Ramos (cell line): ENCODE data around the gene DERA.
"Not testable (repeated sequence)": the region's sequence is repeated elsewhere in the genome, so short reads cannot be mapped to it uniquely, and the experiment has no call there.

Source experiments
- in situ Hi-C: fragments of 300-500 bp; cut with MboI; formaldehyde crosslinking; loops from one replicate; pipeline ENCODE4 v1.14.3; 2022; ENCODE audit warnings: low sequenced_read_pairs; ENCODE audit not compliant: unreplicated experiment

The DERA gene

GRCh38 chr12:16056910-16057309 lies 145.8 kb downstream of the DERA start:
- in situ Hi-C loops, result no loop called here

DNA sequence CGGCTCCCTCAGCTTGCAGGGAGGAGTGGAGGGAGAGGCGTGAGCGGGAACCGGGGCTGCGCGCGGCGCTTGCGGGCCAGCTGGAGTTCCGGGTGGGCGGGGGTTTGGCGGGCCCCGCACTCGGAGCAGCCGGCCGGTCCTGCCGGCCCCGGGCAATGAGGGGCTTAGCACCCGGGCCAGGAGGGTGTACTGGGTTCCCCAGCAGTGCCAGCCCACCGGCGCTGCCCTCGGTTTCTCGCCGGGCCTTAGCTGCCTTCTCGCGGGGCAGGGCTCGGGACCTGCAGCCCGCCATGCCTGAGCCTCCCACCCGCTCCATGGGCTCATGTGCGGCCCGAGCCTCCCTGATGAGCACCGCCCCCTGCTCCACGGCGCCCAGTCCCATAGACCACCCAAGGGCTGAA lies 146.2 kb downstream of the DERA start:
- in situ Hi-C loops, result not testable (repeated sequence)

DNA sequence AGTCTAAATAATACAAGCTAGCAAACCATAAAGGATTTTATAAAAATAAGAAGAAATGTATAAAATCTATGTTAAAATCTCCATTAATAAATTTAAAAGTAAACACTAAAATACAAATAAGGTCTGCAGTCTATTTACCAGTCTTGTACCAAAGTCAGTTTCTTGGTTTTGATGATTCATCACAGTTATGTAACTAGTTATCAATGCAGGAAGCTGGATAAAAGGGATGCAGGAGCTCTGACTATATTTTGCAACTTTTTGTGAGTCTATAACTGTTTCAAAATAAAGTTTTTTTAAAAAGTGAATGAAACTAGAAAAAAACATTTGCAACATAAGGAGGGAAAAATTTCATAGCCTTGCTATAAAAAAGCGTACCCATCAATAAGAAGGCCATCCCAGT lies 151.5 kb downstream of the DERA start:
- in situ Hi-C loops, result no loop called here

DNA sequence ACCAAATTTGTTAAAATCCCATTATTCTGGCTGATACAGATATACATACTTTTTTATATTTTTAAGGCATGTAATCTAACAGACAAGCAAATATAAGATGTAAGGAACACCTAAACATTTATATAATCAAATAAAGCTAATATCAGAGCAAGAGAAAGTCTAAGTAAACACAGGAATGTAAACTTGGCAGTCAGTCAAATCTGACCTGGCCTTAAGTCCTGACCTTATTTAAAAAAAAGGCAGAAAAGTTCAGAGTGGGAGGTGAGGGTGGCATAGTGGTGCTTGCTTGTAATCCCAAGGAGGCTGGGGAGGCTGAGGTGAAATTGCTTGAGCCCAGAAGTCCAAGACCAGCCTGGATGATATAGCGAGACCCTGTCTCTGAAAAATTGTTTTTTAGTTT lies 152.6 kb downstream of the DERA start:
- in situ Hi-C loops, result no loop called here

GRCh38 chr12:16070113-16070512 lies 159.0 kb downstream of the DERA start:
- in situ Hi-C loops, result no loop called here

DNA sequence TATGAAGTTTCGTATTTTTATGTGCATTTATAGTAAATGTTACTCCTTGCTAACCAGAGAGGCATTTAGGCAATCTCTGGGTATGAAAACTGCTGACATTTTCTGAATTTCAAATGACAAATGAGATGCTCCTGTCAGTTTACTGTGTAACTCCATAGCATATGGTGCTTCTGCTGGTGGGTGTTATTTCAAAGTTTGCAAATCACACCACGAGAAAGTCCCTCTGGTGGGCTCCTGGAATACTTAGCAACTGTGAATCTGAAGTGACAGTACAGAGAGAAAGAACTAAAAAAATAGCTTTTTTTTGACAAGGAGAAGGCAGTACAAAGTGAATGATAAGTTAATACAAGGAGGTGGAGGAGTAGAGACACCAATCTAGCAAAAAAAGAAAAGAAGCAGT lies 161.5 kb downstream of the DERA start:
- in situ Hi-C loops, result no loop called here

DNA sequence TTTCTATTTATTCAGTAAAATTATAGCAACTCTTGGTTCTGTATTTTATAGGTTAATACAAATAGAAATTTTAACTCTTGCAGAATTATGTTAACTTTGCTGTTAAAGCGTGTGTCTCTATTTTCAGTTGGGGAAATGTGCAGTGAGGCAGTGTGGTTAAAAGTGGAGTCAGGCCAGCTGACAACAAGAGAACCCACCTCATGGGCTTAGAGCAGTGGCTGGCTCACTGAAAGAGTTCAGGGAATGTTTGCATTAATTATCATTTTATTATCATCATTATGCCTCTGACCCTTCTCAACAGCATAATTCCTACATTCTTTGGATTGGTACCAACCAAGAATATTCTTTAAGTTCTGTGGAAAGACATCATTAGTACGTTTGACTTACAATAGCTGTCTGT lies 163.8 kb downstream of the DERA start:
- in situ Hi-C loops, result no loop called here

DNA sequence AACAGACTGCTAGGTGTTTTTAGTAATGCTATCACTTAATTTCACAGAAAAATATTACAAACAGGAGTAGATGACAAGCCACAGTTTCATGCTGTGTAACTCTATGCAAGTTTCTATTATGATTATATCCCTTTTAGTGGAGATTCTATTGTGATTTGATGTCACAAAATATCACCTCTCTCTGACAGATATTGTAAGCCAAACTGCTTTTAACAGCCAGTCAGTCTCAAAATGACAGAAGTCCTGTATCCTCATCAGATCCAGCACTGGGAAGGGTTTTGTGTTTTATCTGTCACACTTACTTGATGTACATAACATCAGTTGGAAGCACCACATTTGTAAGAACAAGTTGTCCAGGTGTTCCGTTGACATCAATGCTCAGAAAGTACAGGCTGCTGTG lies 164.8 kb downstream of the DERA start:
- in situ Hi-C loops, result no loop called here

DNA sequence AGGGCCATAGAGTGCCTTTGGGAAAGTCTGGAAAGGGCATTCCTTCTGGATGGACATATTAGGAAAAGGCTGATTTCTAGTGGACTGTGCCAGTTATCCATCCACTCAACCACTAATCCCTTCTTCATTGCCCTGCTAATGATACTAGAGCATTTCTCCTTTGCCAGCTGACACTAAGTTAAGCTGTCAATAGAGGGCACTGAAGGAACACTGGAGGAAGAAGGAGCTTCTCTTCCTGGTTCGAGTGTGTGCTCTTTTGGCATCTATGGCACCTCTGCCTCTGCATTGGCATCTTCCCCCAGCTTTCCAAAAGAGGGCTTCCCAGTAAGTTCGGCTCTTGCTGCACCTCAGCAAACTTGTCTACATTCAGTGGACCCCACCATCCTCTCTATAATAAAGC lies 165.4 kb downstream of the DERA start:
- in situ Hi-C loops, result no loop called here

DNA sequence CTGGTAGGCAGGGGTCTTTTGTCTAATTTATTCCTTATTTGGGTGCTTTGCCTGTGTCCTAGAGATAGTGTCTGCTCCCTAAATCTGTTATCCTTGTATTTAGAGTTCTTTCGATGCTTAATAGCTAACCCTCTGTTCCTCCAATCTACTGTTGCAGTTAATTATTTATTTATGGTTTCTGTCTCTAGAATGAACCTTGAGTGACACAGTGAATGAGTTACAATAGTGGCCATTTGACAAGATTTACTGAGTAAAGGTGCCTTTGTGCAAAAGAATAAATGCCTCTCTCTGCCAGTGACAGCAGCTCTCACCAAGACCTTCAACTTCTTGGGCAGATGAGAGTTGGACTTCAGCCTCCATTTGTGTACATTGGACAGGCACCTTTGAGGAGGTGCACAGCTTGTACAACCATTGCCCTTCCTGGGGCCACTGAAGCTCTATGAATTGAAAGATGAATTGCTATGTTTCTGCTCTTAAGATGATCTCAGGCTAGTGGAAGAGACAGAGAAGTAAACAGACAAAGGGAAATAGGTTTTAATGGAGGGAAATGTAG lies 165.9 kb downstream of the DERA start:
- in situ Hi-C loops, result no loop called here

DNA sequence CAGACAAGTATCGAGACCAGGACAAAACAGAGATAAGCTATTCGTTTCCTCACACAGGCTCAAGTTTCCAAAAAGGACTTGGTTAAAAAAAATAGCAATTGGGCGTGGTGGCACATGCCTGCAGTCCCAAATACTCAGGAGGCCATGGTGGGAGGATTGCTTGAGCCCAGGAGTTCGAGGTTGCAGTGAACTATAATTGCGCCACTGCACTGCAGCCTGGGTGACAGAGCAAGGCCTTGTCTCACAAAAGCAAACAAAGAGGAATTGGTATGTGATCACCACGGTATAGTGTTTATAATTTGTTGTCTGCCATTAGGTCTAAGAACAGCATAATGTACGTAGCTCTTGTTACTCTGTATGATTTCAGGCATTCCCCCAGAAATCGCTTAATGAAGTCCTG lies 175.3 kb downstream of the DERA start:
- in situ Hi-C loops, result no loop called here

GRCh38 chr12:16086942-16087341 lies 175.8 kb downstream of the DERA start:
- in situ Hi-C loops, result no loop called here
